SH-SY5Y (cell line): Measurements from ENCODE around the gene JOSD2.

ENCODE experiments used
- GATA2 ChIP-seq: IDR thresholded peaks from 2 replicates; pipeline ENCODE4 v1.6.1; 2011; ENCODE audit warnings: mild to moderate bottlenecking, low read depth, low read length
- GATA3 ChIP-seq: IDR thresholded peaks from 2 replicates; pipeline ENCODE4 v1.6.1; 2011; ENCODE audit warnings: low read depth, mild to moderate bottlenecking, low read length, moderate library complexity

JOSD2 gene

DNA sequence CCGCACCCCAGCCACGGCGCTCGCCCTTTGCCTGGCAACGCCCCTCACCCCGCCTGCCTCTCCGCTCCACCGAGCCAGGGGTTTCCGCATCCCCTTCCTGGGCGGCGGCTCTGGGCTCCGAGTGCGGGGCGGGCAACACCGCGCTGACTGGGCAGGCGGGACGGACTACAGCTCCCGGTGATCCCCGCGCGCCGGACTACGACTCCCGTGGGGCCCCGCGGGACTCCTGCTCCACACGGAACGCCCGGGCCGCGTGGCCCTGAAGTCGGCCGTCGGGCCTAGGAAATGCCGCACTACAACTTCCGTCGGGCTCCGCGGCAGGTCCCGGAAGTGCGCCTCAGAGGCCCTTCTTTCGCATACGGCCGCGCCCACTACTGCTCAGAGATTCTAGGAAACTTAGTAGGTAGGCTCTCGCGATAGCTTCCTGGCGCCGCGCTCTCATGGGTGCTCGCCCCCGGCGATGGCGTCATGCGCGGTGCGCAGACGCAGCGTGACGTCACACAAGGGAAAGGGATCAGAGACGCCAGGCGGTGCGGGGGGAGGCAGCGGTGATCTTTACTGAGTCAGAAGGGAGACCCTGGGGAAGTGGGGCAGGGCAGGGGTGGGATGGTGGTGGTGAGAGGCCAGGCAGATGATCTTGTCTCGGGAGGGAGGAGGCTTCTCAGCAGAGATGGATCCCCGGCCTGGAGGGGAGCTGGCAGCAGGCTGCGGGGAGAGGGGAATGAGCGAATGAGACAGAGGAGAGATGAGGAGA, at the start of gene JOSD2:
JOSD2 (minus strand) TSS at position 123 of the 754 bp plus-strand sequence. CDS start 760 bp downstream, outside the sequence.
- TF ChIP-seq GATA2 (no peak), GATA3 (no peak)

DNA sequence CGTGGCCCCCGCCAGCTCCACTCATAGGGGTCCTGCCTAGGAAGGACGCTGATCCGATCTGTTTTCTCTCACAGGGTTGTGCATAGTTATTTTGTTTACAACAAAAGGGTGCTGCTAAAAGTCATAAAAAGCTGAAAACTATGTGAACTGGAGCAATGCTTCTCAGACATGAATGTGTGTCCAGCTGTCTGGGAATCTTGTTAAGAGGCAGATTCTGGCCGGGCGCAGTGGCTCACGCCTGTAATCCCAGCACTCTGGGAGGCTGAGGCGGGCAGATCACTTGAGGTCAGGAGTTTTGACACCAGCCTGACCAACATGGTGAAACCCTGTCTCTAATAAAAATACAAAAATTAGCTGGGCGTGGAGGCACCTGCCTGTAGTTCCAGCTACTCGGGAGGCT, 48.6 kb upstream of the JOSD2 start:
- no peak for TF ChIP-seq GATA3
- TF ChIP-seq GATA2, result no peak

GRCh38 chr19:50558449-50558848, 47.5 kb upstream of the JOSD2 start:
- no peak for TF ChIP-seq GATA3
- TF ChIP-seq GATA2, result no peak

DNA sequence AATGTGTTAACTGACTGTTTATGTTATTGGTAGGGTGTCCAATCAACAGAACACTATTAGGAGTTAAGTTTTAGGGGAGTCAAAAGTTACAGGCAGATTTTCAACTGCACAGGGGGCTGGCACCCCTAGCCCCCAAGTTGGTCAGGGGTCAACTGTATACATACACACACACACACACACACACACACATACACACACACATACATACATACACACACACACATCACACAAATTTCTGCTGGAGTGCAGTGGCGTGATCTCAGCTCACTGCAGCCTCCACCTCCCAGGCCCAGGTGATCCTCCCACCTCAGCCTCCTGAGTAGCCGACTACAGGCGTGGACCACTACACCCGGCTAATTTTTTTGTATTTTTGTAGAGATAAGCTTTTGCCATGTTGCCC, 47.0 kb upstream of the JOSD2 start:
- TF ChIP-seq GATA2 (no peak), GATA3 (no peak)

DNA sequence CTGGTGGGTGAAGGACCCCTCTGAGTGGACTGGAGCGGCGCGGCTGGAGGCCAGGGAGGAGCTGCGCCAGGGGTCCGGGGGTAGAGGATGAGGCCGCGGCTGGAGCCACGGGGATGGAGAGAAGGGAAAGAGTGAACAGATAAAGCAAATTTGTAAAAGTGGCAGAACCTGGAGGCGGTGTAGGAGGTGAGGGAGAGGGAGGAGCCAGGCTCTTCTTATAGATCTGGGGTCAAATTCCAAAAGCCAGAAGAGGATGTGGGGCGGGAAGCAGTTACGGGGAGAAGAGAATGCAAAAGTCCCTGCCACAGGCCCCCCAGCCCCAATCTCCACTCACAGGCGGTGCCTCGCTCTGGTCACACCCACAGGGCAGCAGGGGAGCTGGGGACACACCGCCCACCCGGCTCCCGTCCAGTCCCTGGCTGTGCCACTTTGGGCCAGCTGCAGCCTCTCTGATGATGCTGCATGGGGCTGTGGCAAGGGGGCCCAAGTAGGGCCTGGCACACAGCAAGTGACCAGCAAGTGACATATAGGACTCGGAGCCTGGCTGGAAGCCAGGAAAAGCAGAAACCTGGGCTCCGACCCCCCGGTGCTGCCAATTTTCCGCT, 46.1 kb upstream of the JOSD2 start:
- TF ChIP-seq GATA3, result no peak
- TF ChIP-seq GATA2, result no peak

DNA sequence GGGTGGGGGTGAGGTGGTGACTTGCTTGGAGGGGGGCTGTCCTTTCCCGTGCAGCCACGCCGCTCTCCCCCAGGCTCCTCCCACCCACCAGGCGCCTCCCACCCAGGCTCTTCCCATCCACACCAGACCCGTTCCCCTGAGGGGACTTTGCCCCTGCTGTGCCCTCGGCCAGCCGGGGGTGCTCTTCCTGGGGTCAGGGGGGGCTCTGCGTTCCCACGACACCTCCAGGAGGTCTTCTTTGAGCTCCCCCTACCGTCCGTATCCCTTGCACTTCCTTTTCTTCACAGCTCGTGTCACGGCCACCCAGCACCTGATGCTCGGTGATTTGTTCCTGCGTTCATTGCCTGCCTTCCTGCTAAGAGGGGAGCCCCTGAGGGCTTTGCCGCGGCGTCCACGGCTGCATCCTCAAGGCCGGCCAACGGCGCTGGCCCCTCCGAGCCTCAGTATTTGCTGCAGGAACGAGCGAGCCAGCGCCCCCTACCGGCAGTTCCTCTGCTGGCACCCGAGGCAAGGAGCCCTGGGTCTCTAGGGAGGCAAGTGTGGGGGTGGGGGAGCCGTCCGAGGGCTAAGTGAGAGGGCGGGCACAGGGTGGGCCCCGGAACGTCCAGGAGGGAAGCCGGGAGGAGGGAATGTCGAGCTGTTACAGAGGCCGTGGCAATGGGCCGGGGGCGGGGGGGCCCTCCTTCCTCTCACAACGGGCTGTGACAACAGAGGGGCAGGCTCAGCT, 45.5 kb upstream of the JOSD2 start:
- TF ChIP-seq GATA2 (no peak), GATA3 (no peak)

- TF ChIP-seq GATA3, result no peak
- no peak for TF ChIP-seq GATA2
Observed at GRCh38 chr19:50555450-50556281, 44.7 kb upstream of the JOSD2 start.

- TF ChIP-seq GATA3, result no peak
Observed at GRCh38 chr19:50555033-50555432, 44.0 kb upstream of the JOSD2 start.

GRCh38 chr19:50554212-50554611, 43.2 kb upstream of the JOSD2 start:
- TF ChIP-seq GATA3 (no peak), GATA2 (no peak)

DNA sequence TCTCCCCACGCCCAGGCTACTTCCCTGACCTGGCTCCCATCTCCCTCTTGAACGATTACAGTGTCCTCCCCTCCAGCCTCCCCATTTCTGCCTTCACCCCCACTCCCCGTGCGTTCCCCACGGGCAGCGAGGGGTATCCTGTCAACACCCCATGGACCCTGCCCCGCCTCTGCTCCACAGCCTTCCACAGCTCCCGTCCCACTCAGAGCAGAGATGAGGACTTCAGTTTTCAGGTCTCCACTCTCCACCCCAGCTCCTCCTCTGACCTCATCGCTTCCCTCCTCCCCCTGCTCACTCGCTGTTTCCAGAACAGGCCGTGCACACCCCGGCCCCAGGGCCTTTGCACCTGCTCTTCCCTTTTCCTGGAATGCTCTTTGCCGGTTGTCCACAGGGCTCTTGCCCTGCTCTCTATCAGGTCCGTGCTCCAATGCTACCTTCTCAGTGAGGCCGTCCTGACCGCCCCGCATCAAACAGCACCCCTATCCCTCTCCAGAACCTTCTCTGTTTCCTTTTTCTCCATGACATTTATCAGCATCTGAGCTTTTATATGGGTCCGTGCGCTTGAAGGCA, 42.2 kb upstream of the JOSD2 start:
- TF ChIP-seq GATA2 (no peak), GATA3 (no peak)

DNA sequence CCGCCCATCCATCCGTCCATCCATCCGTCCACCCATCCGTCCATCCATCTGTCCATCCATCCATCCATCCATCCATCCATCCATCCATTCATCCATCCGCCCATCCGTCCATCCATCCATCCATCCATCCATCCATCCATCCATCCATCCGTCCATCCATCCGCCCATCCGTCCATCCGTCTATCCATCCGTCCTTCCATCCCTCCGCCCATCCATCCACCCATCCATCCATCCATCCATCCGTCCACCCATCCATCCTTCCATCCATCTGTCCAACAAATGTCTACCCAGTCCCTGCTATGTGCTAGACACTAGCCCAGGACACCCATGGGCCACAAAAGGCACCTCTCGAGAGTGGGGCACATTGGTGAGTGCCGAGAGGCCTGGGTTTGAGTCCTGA, 41.5 kb upstream of the JOSD2 start:
- TF ChIP-seq GATA2 (no peak), GATA3 (no peak)

- TF ChIP-seq GATA2 (no peak), GATA3 (no peak)
Observed at GRCh38 chr19:50551715-50552187, 40.8 kb upstream of the JOSD2 start.

DNA sequence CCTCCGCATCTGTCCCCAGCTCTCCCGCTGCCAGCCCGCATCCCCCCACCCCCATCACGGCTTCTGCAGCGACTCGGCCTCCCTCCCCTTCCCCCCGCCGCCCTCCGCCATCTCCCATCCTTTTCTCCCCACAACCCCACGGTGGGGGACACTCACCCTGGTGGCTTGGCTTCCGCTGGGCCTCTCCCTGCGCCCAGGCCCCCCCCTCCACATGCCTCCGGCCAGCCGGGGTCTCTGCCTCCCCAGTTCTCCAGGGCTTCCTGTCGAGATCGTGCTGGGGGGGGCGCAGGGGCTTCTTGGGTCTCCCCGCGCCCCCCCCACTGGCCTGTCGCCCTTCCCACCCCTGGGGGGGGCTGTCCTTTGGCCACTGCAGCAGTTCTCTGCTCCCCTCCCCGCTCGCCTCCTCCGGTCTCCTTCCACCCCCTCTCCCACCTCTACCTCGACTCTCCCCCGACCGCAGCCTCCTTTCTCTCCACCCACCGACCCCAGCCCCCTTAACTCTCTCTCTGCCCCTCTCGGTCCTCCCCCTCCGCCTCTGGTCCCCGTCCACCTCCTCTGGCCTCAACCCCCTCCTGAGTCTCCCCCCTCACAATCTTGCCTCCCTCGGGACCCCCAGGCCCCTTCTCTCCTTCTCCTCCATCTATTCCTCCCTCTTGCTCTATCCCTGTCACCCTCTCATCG, 40.2 kb upstream of the JOSD2 start:
- no peak for TF ChIP-seq GATA3
- no peak for TF ChIP-seq GATA2
